Fibroblast of peridontal ligament (primary cell): ENCODE measurements around the gene DTNBP1.
A peak's percentile ranks its signal among the peaks of the same experiment; 100 is the strongest.

ENCODE experiments used
- DNase-seq: peaks from one replicate; pipeline ENCODE4 v3.0.0-alpha.2; 2010; ENCODE audit errors: extremely low read depth

DTNBP1 gene

GRCh38 chr6:15592610-15593009 lies 70.2 kb downstream of the DTNBP1 start:
- no peak for DNase-seq

- DNase-seq = peak; percentile 69
These were observed 73.7 kb downstream of the DTNBP1 start for GRCh38 chr6:15588971-15589634.

GRCh38 chr6:15586503-15586902 lies 76.3 kb downstream of the DTNBP1 start:
- no peak for DNase-seq

GRCh38 chr6:15585760-15586214 lies 77.0 kb downstream of the DTNBP1 start:
- DNase-seq = no peak

GRCh38 chr6:15582499-15582898 lies 80.3 kb downstream of the DTNBP1 start:
- no peak for DNase-seq

- DNase-seq = no peak
These were observed 81.1 kb downstream of the DTNBP1 start for GRCh38 chr6:15581751-15582150.

GRCh38 chr6:15580326-15580725 lies 82.5 kb downstream of the DTNBP1 start:
- no peak for DNase-seq

- DNase-seq = no peak
These were observed 84.0 kb downstream of the DTNBP1 start for GRCh38 chr6:15578716-15579391.

- DNase-seq = no peak
These were observed 85.2 kb downstream of the DTNBP1 start for GRCh38 chr6:15577550-15578171.

- no peak for DNase-seq
These were observed 85.7 kb downstream of the DTNBP1 start for GRCh38 chr6:15577106-15577505.

GRCh38 chr6:15575357-15576033 lies 87.3 kb downstream of the DTNBP1 start:
- DNase-seq = no peak

GRCh38 chr6:15574486-15574885 lies 88.3 kb downstream of the DTNBP1 start:
- no peak for DNase-seq

- DNase-seq = no peak
These were observed 88.8 kb downstream of the DTNBP1 start for GRCh38 chr6:15574023-15574422.

- no peak for DNase-seq
These were observed 89.4 kb downstream of the DTNBP1 start for GRCh38 chr6:15573384-15573783.

GRCh38 chr6:15572296-15573016 lies 90.4 kb downstream of the DTNBP1 start:
- no peak for DNase-seq

- no peak for DNase-seq
These were observed 92.7 kb downstream of the DTNBP1 start for GRCh38 chr6:15570171-15570570.

- peak; percentile 74 for DNase-seq
These were observed 93.5 kb downstream of the DTNBP1 start for GRCh38 chr6:15569035-15569995.

GRCh38 chr6:15562977-15563376 lies 99.9 kb downstream of the DTNBP1 start:
- DNase-seq = no peak

- DNase-seq = peak; percentile 40
These were observed 101.2 kb downstream of the DTNBP1 start for GRCh38 chr6:15561447-15562199.

- no peak for DNase-seq
These were observed 102.1 kb downstream of the DTNBP1 start for GRCh38 chr6:15560713-15561112.
